NCI-H345 treated with DMSO at 0.1 percent for 48 hours (cell line): ENCODE data around the gene MARCHF4.

ENCODE experiments used
- DNase-seq: peaks from one replicate; lab custom pipeline; 2025; ENCODE audit not compliant: unreplicated experiment; lab: John Stamatoyannopoulos, UW

MARCHF4 gene

GRCh38 chr2:216371721-216372702, at the start of gene MARCHF4:
Gene MARCHF4 (minus strand): TSS chr2:216372483. CDS start chr2:216370260, 2,223 bp downstream.
- DNase-seq, result peak; percentile 77

GRCh38 chr2:216420367-216421101, 48.3 kb upstream of the MARCHF4 start:
- no peak for DNase-seq

- DNase-seq, result no peak
Observed at GRCh38 chr2:216418981-216419380, 46.7 kb upstream of the MARCHF4 start.

GRCh38 chr2:216416571-216417307, 44.5 kb upstream of the MARCHF4 start:
- no peak for DNase-seq

GRCh38 chr2:216415541-216415940, 43.3 kb upstream of the MARCHF4 start:
- DNase-seq, result no peak

- no peak for DNase-seq
Observed at GRCh38 chr2:216414772-216415319, 42.6 kb upstream of the MARCHF4 start.

- no peak for DNase-seq
Observed at GRCh38 chr2:216413882-216414281, 41.6 kb upstream of the MARCHF4 start.

- DNase-seq, result peak; percentile 97
Observed at GRCh38 chr2:216412022-216412999, 40.0 kb upstream of the MARCHF4 start, which contains the start of gene SMARCAL1. Gene SMARCAL1 (plus strand): TSS chr2:216412484. CDS start chr2:216414705, 2,221 bp downstream.

GRCh38 chr2:216410550-216410949, 38.3 kb upstream of the MARCHF4 start:
- no peak for DNase-seq

GRCh38 chr2:216408426-216409290, 36.4 kb upstream of the MARCHF4 start:
- no peak for DNase-seq

- peak; percentile 93 for DNase-seq
Observed at GRCh38 chr2:216406826-216407225, 34.5 kb upstream of the MARCHF4 start.

- DNase-seq, result no peak
Observed at GRCh38 chr2:216405588-216405987, 33.3 kb upstream of the MARCHF4 start.

GRCh38 chr2:216404010-216404618, 31.8 kb upstream of the MARCHF4 start:
- peak; percentile 4 for DNase-seq

- DNase-seq, result no peak
Observed at GRCh38 chr2:216402751-216403150, 30.5 kb upstream of the MARCHF4 start.

- DNase-seq, result no peak
Observed at GRCh38 chr2:216399621-216400020, 27.3 kb upstream of the MARCHF4 start.

- no peak for DNase-seq
Observed at GRCh38 chr2:216394881-216395280, 22.6 kb upstream of the MARCHF4 start.

GRCh38 chr2:216392945-216393840, 20.9 kb upstream of the MARCHF4 start:
- no peak for DNase-seq
